Measurements from ENCODE around the gene PRSS33. TPM values are rescaled to one million over a fixed set of nuclear protein-coding genes. Genes with fewer than 3 reads are reported as not detected.
A peak's percentile ranks its signal among the peaks of the same experiment; 100 is the strongest.

The PRSS33 gene
- total and polyA plus RNA-seq, 12 donors = 0.60 TPM; not detected in 11

DNA sequence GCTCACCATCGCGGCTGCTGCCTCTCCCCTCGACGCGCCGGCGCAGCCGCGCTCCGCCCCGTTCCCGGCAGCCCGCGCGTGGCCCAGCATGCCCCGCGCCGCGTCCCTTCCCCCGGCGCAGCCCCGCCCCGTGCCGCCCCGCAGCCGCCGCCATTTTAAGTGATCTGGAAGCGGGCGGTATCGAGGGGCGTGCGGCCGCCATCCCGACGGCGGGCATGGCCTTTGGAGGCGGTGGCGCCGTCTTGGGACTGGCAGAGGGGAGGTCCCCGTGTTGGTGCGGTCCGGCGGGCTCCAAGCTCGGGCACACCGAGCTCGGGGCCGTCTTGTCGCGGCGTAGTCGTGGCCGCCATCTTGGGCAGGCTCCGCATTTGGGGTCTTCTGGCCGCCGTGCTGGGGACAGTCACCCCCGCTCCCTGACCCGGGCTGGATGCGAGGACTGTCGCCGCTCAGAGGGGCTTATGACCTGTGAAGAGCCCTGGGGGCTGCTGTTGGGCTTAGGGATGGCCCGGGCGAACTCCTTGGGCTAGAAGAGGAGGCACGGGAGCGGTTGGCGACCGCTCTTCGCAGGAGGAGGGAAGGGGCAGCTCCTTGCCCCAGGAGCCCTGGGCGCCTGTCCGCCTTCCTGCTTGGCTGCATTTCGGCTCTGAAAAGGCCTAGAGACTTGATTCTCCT, 10.0 kb downstream of the PRSS33 start, which contains the start of gene ELOB:
Gene ELOB (minus strand): TSS at position 50 of the 672 bp plus-strand sequence. CDS start 41 bp downstream, at position 9.
- Histone ChIP-seq H3K36me3 (peaks cover 0 to 31% (median 7%) of the 10 kb centered on the region in 9 donors), H3K4me3 (peak within 1 kb of the TSS; percentile 81 to 100 (median 98)), H3K4me1 (peaks cover 9 to 43% (median 28%) of the 10 kb centered on the region in 9 donors), H3K27ac (peak within 1 kb of the TSS; percentile 98 to 100 (median 100)), H3K9me3 (no peaks in the 10 kb centered on the region), H3K27me3 (no peaks in the 10 kb centered on the region)
- ATAC-seq (peak; percentile 92 to 98 (median 94)), DNase-seq (peak; percentile 87 to 90)
- intact Hi-C loops (cut with DNase I) = loop anchor here in 4 of 10 donors (1.0 to 10.0 kb wide), 4 partner anchors 24 to 87 kb away; partner anchors contain the start of gene SRRM2 (in 2 of the 4)
- TF ChIP-seq, protein P1, sequence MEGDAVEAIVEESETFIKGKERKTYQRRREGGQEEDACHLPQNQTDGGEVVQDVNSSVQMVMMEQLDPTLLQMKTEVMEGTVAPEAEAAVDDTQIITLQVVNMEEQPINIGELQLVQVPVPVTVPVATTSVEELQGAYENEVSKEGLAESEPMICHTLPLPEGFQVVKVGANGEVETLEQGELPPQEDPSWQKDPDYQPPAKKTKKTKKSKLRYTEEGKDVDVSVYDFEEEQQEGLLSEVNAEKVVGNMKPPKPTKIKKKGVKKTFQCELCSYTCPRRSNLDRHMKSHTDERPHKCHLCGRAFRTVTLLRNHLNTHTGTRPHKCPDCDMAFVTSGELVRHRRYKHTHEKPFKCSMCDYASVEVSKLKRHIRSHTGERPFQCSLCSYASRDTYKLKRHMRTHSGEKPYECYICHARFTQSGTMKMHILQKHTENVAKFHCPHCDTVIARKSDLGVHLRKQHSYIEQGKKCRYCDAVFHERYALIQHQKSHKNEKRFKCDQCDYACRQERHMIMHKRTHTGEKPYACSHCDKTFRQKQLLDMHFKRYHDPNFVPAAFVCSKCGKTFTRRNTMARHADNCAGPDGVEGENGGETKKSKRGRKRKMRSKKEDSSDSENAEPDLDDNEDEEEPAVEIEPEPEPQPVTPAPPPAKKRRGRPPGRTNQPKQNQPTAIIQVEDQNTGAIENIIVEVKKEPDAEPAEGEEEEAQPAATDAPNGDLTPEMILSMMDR (IDR thresholded peaks at IDR 0.05) = no peak
- 1% methylated on average over 47 to 70 of the region's 70 CpGs for WGBS, 2 donors

- Histone ChIP-seq H3K4me1 (peaks cover 9 to 43% (median 28%) of the 10 kb centered on the region in 9 donors), H3K36me3 (peaks cover 0 to 38% (median 12%) of the 10 kb centered on the region in 9 donors), H3K27me3 (no peaks in the 10 kb centered on the region), H3K9me3 (no peaks in the 10 kb centered on the region), H3K27ac (peak overlapping the region; percentile 73 to 100 (median 88)), H3K4me3 (peak overlapping the region; percentile 81 to 100 (median 98))
- WGBS, 2 donors = 1% methylated on average over 71 to 72 of the region's 72 CpGs
- ATAC-seq = peak in 2 of 8 donors; percentile 0 to 3
- TF ChIP-seq, protein P1 (IDR thresholded peaks at IDR 0.05) = no peak
- intact Hi-C loops (cut with DNase I) = loop anchor here in 5 of 10 donors (1.0 to 10.0 kb wide), 4 partner anchors 23 to 88 kb away; partner anchors contain the start of gene SRRM2 (in 2 of the 5)
- peak in 1 of 2 donors; percentile 48 for DNase-seq
Observed at GRCh38 chr16:2776500-2777139, 10.7 kb downstream of the PRSS33 start.

GRCh38 chr16:2775765-2776499, 11.4 kb downstream of the PRSS33 start:
- 47 to 49% methylated on average over 11 of the region's 11 CpGs for WGBS, 2 donors
- TF ChIP-seq, protein P1 (IDR thresholded peaks at IDR 0.05) = no peak
- Histone ChIP-seq H3K36me3 (peaks cover 0 to 45% (median 19%) of the 10 kb centered on the region in 9 donors), H3K4me1 (peaks cover 9 to 43% (median 28%) of the 10 kb centered on the region in 9 donors), H3K27me3 (no peaks in the 10 kb centered on the region), H3K4me3 (peak overlapping the region; percentile 81 to 100 (median 98)), H3K9me3 (no peaks in the 10 kb centered on the region), H3K27ac (peak overlapping the region in 6 of 10 donors; percentile 73 to 100 (median 88))
- intact Hi-C loops (cut with DNase I) = loop anchor here in 4 of 10 donors (1.0 to 10.0 kb wide), 4 partner anchors 21 to 89 kb away; partner anchors contain the start of gene SRRM2 (in 1 of the 4)
- no peak for ATAC-seq
- no peak for DNase-seq

Measured in heart right ventricle (tissue), 16 donors.